BLaER1 treated with 17β-estradiol and CSF1 and Interleukin-3, amounts not matched to agents 10 nM and 100 nM (cell line): ENCODE data around the gene ELF4.
"Not testable (repeated sequence)": the region's sequence is repeated elsewhere in the genome, so short reads cannot be mapped to it uniquely, and the experiment has no call there.

Experiments
- H3K27ac ChIP-seq, 11 experiments: shearing (Covaris generic); formaldehyde crosslinking; 2 replicates each; pipeline ENCODE4 v1.8.1; 2022
- H3K27me3 ChIP-seq, 11 experiments: shearing (Covaris generic); formaldehyde crosslinking; 2 replicates each; pipeline ENCODE4 v1.8.1; 2022
- H3K36me3 ChIP-seq, 11 experiments: shearing (Covaris generic); formaldehyde crosslinking; 2 replicates each; pipeline ENCODE4 v1.8.1; 2022
- H3K4me1 ChIP-seq, 10 experiments: shearing (Covaris generic); formaldehyde crosslinking; 2 replicates each; pipeline ENCODE4 v1.8.1; 2022
- H3K4me2 ChIP-seq, 11 experiments: shearing (Covaris generic); formaldehyde crosslinking; 2 replicates each; pipeline ENCODE4 v1.8.1; 2022
- H3K4me3 ChIP-seq, 10 experiments: shearing (Covaris generic); formaldehyde crosslinking; 2 replicates each; pipeline ENCODE4 v1.8.1; 2022
- H3K9ac ChIP-seq, 11 experiments: shearing (Covaris generic); formaldehyde crosslinking; 2 replicates each; pipeline ENCODE4 v1.8.1; 2022
- H3K9me3 ChIP-seq, 11 experiments: shearing (Covaris generic); formaldehyde crosslinking; replicated peaks in 1 of 11; 2 replicates each; pipeline ENCODE4 v1.8.1; 2022
- H4K20me1 ChIP-seq, 11 experiments: shearing (Covaris generic); formaldehyde crosslinking; 2 replicates each; pipeline ENCODE4 v1.8.1; 2022
- Cebpa-rat ChIP-seq, 11 experiments: shearing (Covaris generic); IDR thresholded peaks; 2 replicates each; pipeline ENCODE4 v1.8.1; 2022

Gene ELF4

GRCh38 chrX:130119312-130119898 is 9.1 kb upstream of the ELF4 start:
- no peak overlapping the region for H3K4me3 ChIP-seq

GRCh38 chrX:130118441-130119311 is 8.4 kb upstream of the ELF4 start:
- Histone ChIP-seq H3K4me1 (peaks cover 37 to 66% (median 43%) of the 10 kb centered on the region in 10 experiments), H4K20me1 (peaks cover 0 to 48% (median 0%) of the 10 kb centered on the region in 11 experiments; a peak in 8 of 22 replicates), H3K27ac (peak overlapping the region in 4 of 11 experiments; percentile 19 to 81 (median 24); a peak in 1 of 22 replicates), H3K9me3 (no peaks in the 10 kb centered on the region), H3K27me3 (peaks cover 31 to 96% (median 81%) of the 10 kb centered on the region in 11 experiments; a peak in 21 of 22 replicates), H3K4me2 (peak overlapping the region; percentile 78 to 89 (median 80)), H3K4me3 (peak overlapping the region in 1 of 10 experiments; percentile 24; a peak in 1 of 20 replicates), H3K36me3 (no peaks in the 10 kb centered on the region), H3K9ac (peak overlapping the region in 4 of 11 experiments; percentile 8 to 81 (median 24); a peak in 3 of 22 replicates)
- TF ChIP-seq Cebpa-rat (IDR thresholded peaks at IDR 0.05) = no peak

More at GRCh38 chrX:130119312-130119898, 9.1 kb upstream of the ELF4 start:
- Histone ChIP-seq H3K9me3 (no peaks in the 10 kb centered on the region), H3K27me3 (peaks cover 31 to 97% (median 81%) of the 10 kb centered on the region in 11 experiments; a peak in 21 of 22 replicates), H3K36me3 (peaks cover 0 to 3% (median 0%) of the 10 kb centered on the region in 11 experiments; a peak in 1 of 22 replicates), H3K4me1 (peaks cover 37 to 61% (median 42%) of the 10 kb centered on the region in 10 experiments), H3K9ac (peak overlapping the region in 5 of 11 experiments; percentile 8 to 81 (median 64); a peak in 3 of 22 replicates), H3K27ac (peak overlapping the region in 4 of 11 experiments; percentile 20 to 82 (median 74); a peak in 2 of 22 replicates), H3K4me2 (peak overlapping the region; percentile 78 to 89 (median 80)), H4K20me1 (peaks cover 0 to 40% (median 0%) of the 10 kb centered on the region in 11 experiments; a peak in 8 of 22 replicates)
- no peak for TF ChIP-seq Cebpa-rat (IDR thresholded peaks at IDR 0.05)

GRCh38 chrX:130117166-130117565 is 6.9 kb upstream of the ELF4 start:
- no peak for TF ChIP-seq Cebpa-rat (IDR thresholded peaks at IDR 0.05)

GRCh38 chrX:130115119-130115885 is 5.0 kb upstream of the ELF4 start:
- not testable (repeated sequence) for H3K4me3 ChIP-seq

More at GRCh38 chrX:130117166-130117565, 6.9 kb upstream of the ELF4 start:
- Histone ChIP-seq H3K4me1 (peaks cover 39 to 68% (median 44%) of the 10 kb centered on the region in 10 experiments), H3K36me3 (no peaks in the 10 kb centered on the region), H3K27me3 (peaks cover 28 to 80% (median 67%) of the 10 kb centered on the region in 11 experiments; a peak in 20 of 22 replicates), H3K4me2 (peak overlapping the region in 2 of 11 experiments; percentile 83 to 86; a peak in 1 of 22 replicates), H3K9me3 (no peaks in the 10 kb centered on the region), H3K4me3 (no peak overlapping the region), H3K9ac (no peak overlapping the region), H4K20me1 (peaks cover 0 to 51% (median 0%) of the 10 kb centered on the region in 11 experiments; a peak in 8 of 22 replicates), H3K27ac (no peak overlapping the region)

GRCh38 chrX:130114141-130114588 is 3.9 kb upstream of the ELF4 start:
- Histone ChIP-seq H3K4me2 (peak overlapping the region in 2 of 11 experiments; percentile 7 to 23; a peak in 2 of 22 replicates), H3K4me3 (no peak overlapping the region), H3K27me3 (peaks cover 28 to 56% (median 52%) of the 10 kb centered on the region in 11 experiments; a peak in 20 of 22 replicates), H3K36me3 (no peaks in the 10 kb centered on the region), H3K9ac (no peak overlapping the region), H3K27ac (no peak overlapping the region), H3K4me1 (peaks cover 29 to 56% (median 34%) of the 10 kb centered on the region in 10 experiments), H4K20me1 (peaks cover 0 to 39% (median 5%) of the 10 kb centered on the region in 11 experiments; a peak in 12 of 22 replicates), H3K9me3 (peaks cover 0 to 20% (median 7%) of the 10 kb centered on the region in 11 experiments; a peak in 8 of 22 replicates)
- TF ChIP-seq Cebpa-rat (IDR thresholded peaks at IDR 0.05) = no peak

More at GRCh38 chrX:130115119-130115885, 5.0 kb upstream of the ELF4 start:
- H4K20me1 ChIP-seq = peaks cover 0 to 46% (median 0%) of the 10 kb centered on the region in 11 experiments; a peak in 8 of 22 replicates
- peaks cover 28 to 66% (median 61%) of the 10 kb centered on the region in 11 experiments; a peak in 20 of 22 replicates for H3K27me3 ChIP-seq
- not testable (repeated sequence) for H3K36me3 ChIP-seq, H3K9me3 ChIP-seq, H3K9ac ChIP-seq, H3K27ac ChIP-seq
- peak overlapping the region in 1 of 11 experiments; percentile 33; a peak in 1 of 22 replicates for H3K4me2 ChIP-seq
- peaks cover 39 to 67% (median 44%) of the 10 kb centered on the region in 10 experiments for H3K4me1 ChIP-seq

GRCh38 chrX:130111220-130112154 is 1.2 kb upstream of the ELF4 start:
- H3K4me1 ChIP-seq = peaks cover 31 to 55% (median 39%) of the 10 kb centered on the region in 10 experiments
- peaks cover 0 to 6% (median 0%) of the 10 kb centered on the region in 11 experiments; a peak in 1 of 22 replicates for H3K36me3 ChIP-seq
- peak overlapping the region; percentile 56 to 78 (median 73) for H3K4me2 ChIP-seq
- H3K4me3 ChIP-seq = peak overlapping the region; percentile 41 to 78 (median 57)
- H3K9me3 ChIP-seq = peaks cover 0 to 24% (median 7%) of the 10 kb centered on the region in 11 experiments; a peak in 8 of 22 replicates
- TF ChIP-seq Cebpa-rat (IDR thresholded peaks at IDR 0.05) = no peak
- H3K27ac ChIP-seq = peak overlapping the region; percentile 14 to 94 (median 77); a peak in 21 of 22 replicates
- peaks cover 20 to 48% (median 30%) of the 10 kb centered on the region in 11 experiments for H4K20me1 ChIP-seq
- peak overlapping the region; percentile 69 to 82 (median 78); a peak in 21 of 22 replicates for H3K9ac ChIP-seq
- H3K27me3 ChIP-seq = peaks cover 20 to 48% (median 43%) of the 10 kb centered on the region in 11 experiments; a peak in 21 of 22 replicates
